K562 (cell line): ENCODE data around the gene SELENOW. TPM values are rescaled to one million over a fixed set of nuclear protein-coding genes. Genes with fewer than 3 reads are reported as not detected.

Source experiments
- BCL6 ChIP-seq: fragments of 250-450 bp; sonication (Bioruptor Pico); IDR thresholded peaks from 2 replicates; pipeline ENCODE4 v1.4.0; 2020
- C11orf30 ChIP-seq: fragments of 450-650 bp; IDR thresholded peaks from 2 replicates; pipeline ENCODE4 v1.6.1; 2016; ENCODE audit warnings: low read depth, mild to moderate bottlenecking
- EZH2 ChIP-seq: IDR thresholded peaks from 2 replicates; pipeline ENCODE4 v1.6.1; 2012; ENCODE audit warnings: low read depth, mild to moderate bottlenecking, inconsistent platforms, low read length, borderline replicate concordance
- GABPB1 ChIP-seq: sonication (generic); formaldehyde crosslinking; IDR thresholded peaks from 2 replicates; pipeline ENCODE4 v1.8.0; 2022; ENCODE audit warnings: mild to moderate bottlenecking, missing genetic modification reagents
- GATAD2B ChIP-seq: fragments of 450-650 bp; IDR thresholded peaks from 2 replicates; pipeline ENCODE4 v1.6.1; 2017; ENCODE audit warnings: mild to moderate bottlenecking, borderline replicate concordance
- IRF2 ChIP-seq: sonication (generic); formaldehyde crosslinking; IDR thresholded peaks from 2 replicates; pipeline ENCODE4 v1.8.1; 2022; ENCODE audit warnings: mild to moderate bottlenecking, missing genetic modification reagents
- KDM2B ChIP-seq: fragments of 250-450 bp; sonication (Bioruptor Pico); IDR thresholded peaks from 2 replicates; pipeline ENCODE4 v1.8.0; 2021; ENCODE audit warnings: mild to moderate bottlenecking, moderate library complexity
- KHSRP ChIP-seq: fragments of 450-650 bp; IDR thresholded peaks from 2 replicates; pipeline ENCODE4 v1.6.1; 2017
- PRPF4 ChIP-seq: fragments of 200-400 bp; formaldehyde crosslinking; IDR thresholded peaks from one replicate; pipeline ENCODE4 v1.6.1; 2017; ENCODE audit warnings: low read length, low read depth, mild to moderate bottlenecking; ENCODE audit not compliant: insufficient read depth, poor library complexity, severe bottlenecking
- PTRF ChIP-seq: fragments of 450-650 bp; IDR thresholded peaks from 2 replicates; pipeline ENCODE4 v1.6.1; 2016; ENCODE audit warnings: mild to moderate bottlenecking, missing genetic modification characterization, missing compliant biosample characterization
- RHOXF2B ChIP-seq: fragments of 250-450 bp; sonication (Bioruptor Pico); conservative IDR thresholded peaks from 2 replicates; pipeline ENCODE4 v1.5.1; 2021
- RUNX1 ChIP-seq: sonication (generic); IDR thresholded peaks from 2 replicates; pipeline ENCODE4 v1.6.1; 2016; ENCODE audit warnings: antibody characterized with exemption, low read depth
- STAT5B ChIP-seq: fragments of 250-450 bp; sonication (Bioruptor Pico); IDR thresholded peaks from 2 replicates; pipeline ENCODE4 v1.8.0; 2021; ENCODE audit warnings: mild to moderate bottlenecking, inconsistent platforms
- TEAD4 ChIP-seq, 2 experiments: sonication (generic) in 1 of 2; formaldehyde crosslinking in 1 of 2; IDR thresholded peaks; 2 replicates each; pipeline versions ENCODE4 v1.6.1 to v1.8.0; 2012 to 2022; ENCODE audit warnings: borderline replicate concordance in 1 of 2, inconsistent platforms in 1 of 2, low read length in 1 of 2, mild to moderate bottlenecking in 1 of 2, missing genetic modification reagents in 1 of 2
- TRIM24 ChIP-seq, 2 experiments: fragments of 450-650 bp; IDR thresholded peaks; 2 replicates each; pipeline ENCODE4 v1.6.1; 2016
- TSC22D4 ChIP-seq: fragments of 450-650 bp; IDR thresholded peaks from 2 replicates; pipeline ENCODE4 v1.6.1; 2016; ENCODE audit warnings: missing genetic modification characterization, missing biosample characterization, control low read depth
- XRCC5 ChIP-seq: fragments of 200-400 bp; formaldehyde crosslinking; IDR thresholded peaks from 2 replicates; pipeline ENCODE4 v1.6.1; 2017; ENCODE audit warnings: low read depth, mild to moderate bottlenecking, low read length
- ZNF217 ChIP-seq: sonication (generic); formaldehyde crosslinking; IDR thresholded peaks from 2 replicates; pipeline ENCODE4 v1.8.0; 2022; ENCODE audit warnings: mild to moderate bottlenecking, missing genetic modification reagents
- ZNF57 ChIP-seq: fragments of 450-650 bp; formaldehyde crosslinking; IDR thresholded peaks from 2 replicates; pipeline ENCODE4 v1.4.0; 2020; ENCODE audit warnings: mild to moderate bottlenecking, moderate library complexity
- polyA plus RNA-seq, 8 experiments: library from polyadenylated mRNA; depleted of rRNA in 4 of 8; stranded (reverse) in 5 of 8; unstranded in 3 of 8; fragments of >200 nt; fragmentation: Nextera tagmentation in 2 of 8; fragmentation: Illumina TruSeq in 1 of 8; extraction: Ambion mirVana in 2 of 8; extraction: Trizol in 1 of 8; gene quantifications; 2 replicates each; pipeline versions ENCODE4 v1.2.1 to v1.2.3, GENCODE V29; 2011 to 2014; ENCODE audit warnings: inconsistent platforms in 1 of 8, missing spikeins in 1 of 8
- total RNA-seq, 7 experiments: library from RNA; depleted of rRNA in 6 of 7; stranded (reverse); fragments of >200 nt in 6 of 7; fragmentation: Illumina TruSeq in 2 of 7; extraction: Trizol in 2 of 7; gene quantifications; 2 replicates each; pipeline versions ENCODE4 v1.2.1 to v1.2.3, GENCODE V29; 2011 to 2021; ENCODE audit warnings: low replicate concordance in 1 of 7
- TF ChIP-seq, protein P1 (sequence below): IDR thresholded peaks from 3 replicates; pipeline ENCODE4 v1.6.1; 2011; ENCODE audit warnings: borderline replicate concordance, mild to moderate bottlenecking, moderate library complexity; ENCODE audit not compliant: insufficient read length; ENCODE audit errors: extremely low read depth
- TF ChIP-seq, protein P2 (sequence below): fragments of 450-650 bp; formaldehyde crosslinking; IDR thresholded peaks from 2 replicates; pipeline ENCODE4 v1.4.0; 2020; ENCODE audit warnings: mild to moderate bottlenecking
- TF ChIP-seq, protein P3 (sequence below): sonication (generic); formaldehyde crosslinking; IDR thresholded peaks from 2 replicates; pipeline ENCODE4 v1.8.1; 2022; ENCODE audit warnings: missing genetic modification reagents
- TF ChIP-seq, protein P4 (sequence below): IDR thresholded peaks from 2 replicates; pipeline ENCODE4 v1.6.1; 2014; ENCODE audit warnings: antibody characterized with exemption

SELENOW gene
- total and polyA plus RNA-seq, 9 of the 15 experiments (the other 6 are each of a cell fraction or from before 2014, with no cell fraction given): 91.9 to 279 (median 156) TPM

DNA sequence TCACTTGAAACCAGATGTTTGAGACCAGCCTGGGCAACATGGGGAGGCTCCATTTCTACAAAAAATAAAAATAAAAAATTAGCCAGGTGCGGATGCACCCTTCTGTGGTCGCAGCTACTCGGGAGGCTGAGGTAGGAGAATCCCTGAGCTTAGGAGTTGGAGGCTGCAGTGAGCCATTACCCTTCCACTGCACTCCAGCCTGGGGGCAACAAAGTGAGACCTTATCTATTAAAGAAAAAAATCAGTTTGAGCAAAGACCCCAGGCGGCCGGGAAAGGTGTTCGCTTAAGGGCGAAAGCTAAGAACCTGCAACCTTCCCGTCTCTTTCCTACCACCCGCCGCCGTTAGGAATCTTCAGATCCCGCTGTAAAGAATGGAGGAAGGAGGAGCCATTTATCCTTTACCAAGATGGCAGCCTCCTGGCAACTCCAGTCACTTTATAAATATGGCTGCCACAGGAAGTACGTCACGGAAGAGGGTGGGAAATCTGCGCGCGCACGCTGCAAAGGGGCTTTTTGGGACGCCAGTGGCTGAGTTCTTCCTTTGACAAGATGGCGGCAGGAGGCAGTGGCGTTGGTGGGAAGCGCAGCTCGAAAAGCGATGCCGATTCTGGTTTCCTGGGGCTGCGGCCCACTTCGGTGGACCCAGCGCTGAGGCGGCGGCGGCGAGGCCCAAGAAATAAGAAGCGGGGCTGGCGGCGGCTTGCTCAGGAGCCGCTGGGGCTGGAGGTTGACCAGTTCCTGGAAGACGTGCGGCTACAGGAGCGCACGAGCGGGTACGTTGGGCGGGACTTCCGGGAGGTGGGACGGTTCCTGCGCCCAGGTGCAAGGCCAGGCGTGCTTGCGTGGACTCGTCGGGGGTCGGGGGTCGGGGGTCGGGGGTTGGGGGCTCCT lies 33.2 kb upstream of the SELENOW start, which contains the start of gene NOP53 (continued):
- TF ChIP-seq, protein P1, sequence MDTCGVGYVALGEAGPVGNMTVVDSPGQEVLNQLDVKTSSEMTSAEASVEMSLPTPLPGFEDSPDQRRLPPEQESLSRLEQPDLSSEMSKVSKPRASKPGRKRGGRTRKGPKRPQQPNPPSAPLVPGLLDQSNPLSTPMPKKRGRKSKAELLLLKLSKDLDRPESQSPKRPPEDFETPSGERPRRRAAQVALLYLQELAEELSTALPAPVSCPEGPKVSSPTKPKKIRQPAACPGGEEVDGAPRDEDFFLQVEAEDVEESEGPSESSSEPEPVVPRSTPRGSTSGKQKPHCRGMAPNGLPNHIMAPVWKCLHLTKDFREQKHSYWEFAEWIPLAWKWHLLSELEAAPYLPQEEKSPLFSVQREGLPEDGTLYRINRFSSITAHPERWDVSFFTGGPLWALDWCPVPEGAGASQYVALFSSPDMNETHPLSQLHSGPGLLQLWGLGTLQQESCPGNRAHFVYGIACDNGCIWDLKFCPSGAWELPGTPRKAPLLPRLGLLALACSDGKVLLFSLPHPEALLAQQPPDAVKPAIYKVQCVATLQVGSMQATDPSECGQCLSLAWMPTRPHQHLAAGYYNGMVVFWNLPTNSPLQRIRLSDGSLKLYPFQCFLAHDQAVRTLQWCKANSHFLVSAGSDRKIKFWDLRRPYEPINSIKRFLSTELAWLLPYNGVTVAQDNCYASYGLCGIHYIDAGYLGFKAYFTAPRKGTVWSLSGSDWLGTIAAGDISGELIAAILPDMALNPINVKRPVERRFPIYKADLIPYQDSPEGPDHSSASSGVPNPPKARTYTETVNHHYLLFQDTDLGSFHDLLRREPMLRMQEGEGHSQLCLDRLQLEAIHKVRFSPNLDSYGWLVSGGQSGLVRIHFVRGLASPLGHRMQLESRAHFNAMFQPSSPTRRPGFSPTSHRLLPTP: no peak
- TF ChIP-seq EZH2: no peak
- no peak for TF ChIP-seq BCL6 (CRISPR knock-in tag)
- TF ChIP-seq IRF2 (CRISPR knock-in tag): no peak
- no peak for TF ChIP-seq KHSRP
- no peak for TF ChIP-seq ZNF57 (CRISPR knock-in tag)
- TF ChIP-seq STAT5B: no peak
- TF ChIP-seq PRPF4: no peak
- peak; percentile 36 for TF ChIP-seq TEAD4 (IDR thresholded peaks at IDR 0.05; ENCODE audit: low read length)
- TF ChIP-seq TEAD4 (CRISPR knock-in tag; IDR thresholded peaks at IDR 0.05; ENCODE audit: borderline replicate concordance): no peak
- TF ChIP-seq GABPB1 (CRISPR knock-in tag): peak; percentile 98
- no peak for TF ChIP-seq ZNF217 (CRISPR knock-in tag)
- TF ChIP-seq TRIM24 (IDR thresholded peaks at IDR 0.05): no peak
- TF ChIP-seq, protein P2, sequence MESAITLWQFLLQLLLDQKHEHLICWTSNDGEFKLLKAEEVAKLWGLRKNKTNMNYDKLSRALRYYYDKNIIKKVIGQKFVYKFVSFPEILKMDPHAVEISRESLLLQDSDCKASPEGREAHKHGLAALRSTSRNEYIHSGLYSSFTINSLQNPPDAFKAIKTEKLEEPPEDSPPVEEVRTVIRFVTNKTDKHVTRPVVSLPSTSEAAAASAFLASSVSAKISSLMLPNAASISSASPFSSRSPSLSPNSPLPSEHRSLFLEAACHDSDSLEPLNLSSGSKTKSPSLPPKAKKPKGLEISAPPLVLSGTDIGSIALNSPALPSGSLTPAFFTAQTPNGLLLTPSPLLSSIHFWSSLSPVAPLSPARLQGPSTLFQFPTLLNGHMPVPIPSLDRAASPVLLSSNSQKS (CRISPR knock-in tag): no peak
- peak; percentile 89 for TF ChIP-seq C11orf30
- no peak for TF ChIP-seq RHOXF2B (CRISPR knock-in tag)
- no peak for TF ChIP-seq PTRF
- no peak for TF ChIP-seq RUNX1
- no peak for TF ChIP-seq KDM2B
- TF ChIP-seq XRCC5: no peak
- no peak for TF ChIP-seq TSC22D4 (tag)
- TF ChIP-seq GATAD2B: no peak
- TF ChIP-seq, protein P3, sequence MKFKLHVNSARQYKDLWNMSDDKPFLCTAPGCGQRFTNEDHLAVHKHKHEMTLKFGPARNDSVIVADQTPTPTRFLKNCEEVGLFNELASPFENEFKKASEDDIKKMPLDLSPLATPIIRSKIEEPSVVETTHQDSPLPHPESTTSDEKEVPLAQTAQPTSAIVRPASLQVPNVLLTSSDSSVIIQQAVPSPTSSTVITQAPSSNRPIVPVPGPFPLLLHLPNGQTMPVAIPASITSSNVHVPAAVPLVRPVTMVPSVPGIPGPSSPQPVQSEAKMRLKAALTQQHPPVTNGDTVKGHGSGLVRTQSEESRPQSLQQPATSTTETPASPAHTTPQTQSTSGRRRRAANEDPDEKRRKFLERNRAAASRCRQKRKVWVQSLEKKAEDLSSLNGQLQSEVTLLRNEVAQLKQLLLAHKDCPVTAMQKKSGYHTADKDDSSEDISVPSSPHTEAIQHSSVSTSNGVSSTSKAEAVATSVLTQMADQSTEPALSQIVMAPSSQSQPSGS (CRISPR knock-in tag): no peak
- TF ChIP-seq, protein P4, sequence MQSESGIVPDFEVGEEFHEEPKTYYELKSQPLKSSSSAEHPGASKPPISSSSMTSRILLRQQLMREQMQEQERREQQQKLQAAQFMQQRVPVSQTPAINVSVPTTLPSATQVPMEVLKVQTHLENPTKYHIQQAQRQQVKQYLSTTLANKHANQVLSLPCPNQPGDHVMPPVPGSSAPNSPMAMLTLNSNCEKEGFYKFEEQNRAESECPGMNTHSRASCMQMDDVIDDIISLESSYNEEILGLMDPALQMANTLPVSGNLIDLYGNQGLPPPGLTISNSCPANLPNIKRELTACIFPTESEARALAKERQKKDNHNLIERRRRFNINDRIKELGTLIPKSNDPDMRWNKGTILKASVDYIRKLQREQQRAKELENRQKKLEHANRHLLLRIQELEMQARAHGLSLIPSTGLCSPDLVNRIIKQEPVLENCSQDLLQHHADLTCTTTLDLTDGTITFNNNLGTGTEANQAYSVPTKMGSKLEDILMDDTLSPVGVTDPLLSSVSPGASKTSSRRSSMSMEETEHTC: no peak
